CD4-positive, alpha-beta T cell treated with Interleukin-17A for 4 hours (primary cell): ENCODE results near the gene C1QTNF8.

Experiments
- DNase-seq: peaks from one replicate; pipeline ENCODE4 v3.0.0-alpha.2; 2020; ENCODE audit warnings: mixed read lengths

C1QTNF8 gene

DNA sequence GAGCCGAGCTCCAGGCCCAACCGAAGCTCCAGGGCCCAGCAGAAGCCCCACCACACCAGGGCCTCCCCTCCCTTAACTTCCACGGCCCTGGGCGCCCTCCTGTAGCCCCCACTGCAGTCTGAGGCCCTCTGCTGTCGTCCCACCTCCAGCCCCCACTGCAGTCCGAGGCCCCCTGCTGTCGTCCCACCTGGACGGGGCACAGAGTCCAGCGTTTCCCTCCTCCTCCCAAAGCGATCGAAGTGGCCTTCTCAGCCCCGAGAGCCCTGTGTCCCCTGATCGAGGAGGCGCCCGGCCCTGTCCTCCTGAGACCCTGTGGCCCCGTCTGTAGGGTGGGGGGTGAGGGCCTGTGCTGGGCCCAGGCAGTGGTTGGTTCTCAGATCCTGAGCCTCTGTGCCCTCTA, 31.1 kb upstream of the C1QTNF8 start:
- DNase-seq, result no peak

DNA sequence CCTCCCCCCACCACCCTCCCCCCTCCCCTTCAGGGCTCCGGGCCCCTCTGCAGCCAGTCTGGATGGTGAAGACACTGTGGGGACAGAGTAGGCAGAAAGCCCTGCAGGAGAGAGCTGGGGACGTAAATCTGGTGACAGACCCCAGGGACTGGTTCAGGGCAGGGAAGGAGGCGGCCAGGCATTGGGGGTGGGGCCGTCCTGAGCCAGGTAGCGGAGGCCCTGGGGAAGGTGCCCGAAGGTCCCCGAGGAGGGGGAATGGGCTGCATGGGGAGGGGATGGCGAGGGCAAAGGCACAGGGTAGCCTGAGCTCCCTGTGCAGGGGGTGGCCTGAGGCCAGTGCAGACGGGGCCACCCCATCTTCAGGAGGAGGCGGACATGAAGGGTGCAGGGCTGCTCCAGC, 30.5 kb upstream of the C1QTNF8 start:
- no peak for DNase-seq

DNA sequence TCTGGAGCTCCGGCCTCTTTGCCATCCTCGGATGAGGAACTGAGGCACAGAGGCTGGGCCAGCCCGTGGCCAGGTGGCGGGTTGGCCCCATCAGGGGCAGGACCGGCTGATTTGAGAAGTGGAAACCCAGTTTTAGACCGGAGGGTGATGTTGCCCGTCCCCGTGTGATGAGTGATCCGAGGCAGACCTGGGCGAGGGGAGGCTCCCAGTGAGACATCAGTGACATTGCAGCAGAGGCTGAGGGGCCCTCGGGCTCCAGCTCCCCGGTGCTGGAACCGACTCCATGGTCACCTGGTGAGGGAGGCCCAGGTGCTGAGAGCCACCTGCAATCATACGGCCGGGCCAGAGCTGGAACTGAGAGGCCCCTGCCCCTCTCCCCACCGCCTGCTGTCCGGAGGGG, 30.0 kb upstream of the C1QTNF8 start:
- DNase-seq, result no peak

DNA sequence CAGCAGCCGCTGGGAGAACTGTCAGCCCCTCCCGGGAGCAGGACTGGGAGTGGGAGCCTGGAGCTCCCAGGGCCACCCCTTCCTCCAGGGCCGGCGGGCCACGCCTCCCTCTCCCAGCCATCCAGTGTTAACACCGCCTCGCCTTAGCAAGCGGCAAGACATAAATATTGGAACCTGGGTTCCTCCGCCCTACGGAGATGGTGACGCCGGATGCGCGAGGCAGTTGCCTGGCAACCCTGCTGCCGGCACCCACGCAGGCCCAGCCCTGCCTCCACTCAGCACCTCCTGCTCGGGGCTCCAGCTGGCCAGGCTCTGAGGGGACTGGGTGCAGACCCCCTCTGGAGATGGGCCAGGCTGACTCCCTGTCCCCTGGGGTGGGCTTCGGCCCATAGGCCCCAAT, 29.4 kb upstream of the C1QTNF8 start:
- DNase-seq, result peak; percentile 17

- DNase-seq, result no peak
Measured at GRCh38 chr16:1124795-1125194, 28.8 kb upstream of the C1QTNF8 start.

DNA sequence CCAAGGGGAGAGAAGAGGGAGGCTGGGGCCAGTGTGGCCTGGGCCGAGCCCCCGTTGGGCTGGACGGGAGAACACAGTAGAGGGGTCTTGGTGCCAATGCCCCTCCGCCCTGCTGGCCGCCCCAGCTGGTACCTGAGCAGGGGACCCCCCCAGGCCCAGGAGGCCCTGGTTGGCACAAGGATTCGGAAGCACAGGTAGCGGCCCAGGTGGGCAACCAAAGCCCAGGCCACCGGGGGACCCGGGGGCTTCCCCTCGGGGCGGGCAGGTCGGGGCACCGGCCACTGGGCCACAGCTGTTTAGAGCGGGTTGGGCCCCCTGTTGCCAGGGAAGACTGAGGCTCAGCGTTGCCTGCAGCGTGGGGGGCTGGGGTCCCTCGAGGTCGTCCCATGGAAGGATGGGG, 28.2 kb upstream of the C1QTNF8 start:
- no peak for DNase-seq

DNA sequence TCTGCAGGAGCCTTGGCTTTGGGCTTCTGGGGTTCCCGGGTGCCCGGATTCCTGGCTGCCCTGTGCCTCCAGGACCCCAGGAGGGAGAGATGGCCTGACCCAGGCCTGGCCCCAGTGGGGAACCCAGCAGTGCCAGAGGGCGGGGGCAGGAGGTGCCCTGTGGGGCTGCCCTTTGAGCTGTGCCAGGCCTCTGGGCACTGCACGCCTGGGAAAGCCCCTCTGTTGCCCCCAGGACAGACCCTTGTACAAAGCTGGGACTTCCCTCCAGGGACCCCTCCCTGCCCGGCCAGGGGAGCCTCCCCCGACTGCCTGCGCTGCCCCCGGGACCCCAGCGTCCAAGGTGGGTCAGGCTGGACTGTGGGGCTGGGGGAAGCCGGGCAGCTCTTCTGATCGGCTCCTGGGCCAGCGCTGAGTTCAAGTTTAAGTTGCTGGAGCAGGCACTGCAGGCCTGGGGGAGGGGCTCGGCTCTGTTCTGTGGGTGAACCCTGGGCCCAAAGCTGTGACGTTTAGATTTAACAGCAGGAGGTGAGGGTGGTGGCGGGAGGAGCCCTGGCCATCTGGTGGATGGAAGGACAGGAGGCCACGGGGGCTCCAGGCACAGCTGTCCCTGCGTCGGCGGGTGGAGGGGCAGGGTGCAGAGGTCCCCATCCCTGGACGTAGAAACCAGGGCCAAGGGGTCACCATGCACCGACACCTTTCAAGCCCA, 27.6 kb upstream of the C1QTNF8 start:
- no peak for DNase-seq

DNA sequence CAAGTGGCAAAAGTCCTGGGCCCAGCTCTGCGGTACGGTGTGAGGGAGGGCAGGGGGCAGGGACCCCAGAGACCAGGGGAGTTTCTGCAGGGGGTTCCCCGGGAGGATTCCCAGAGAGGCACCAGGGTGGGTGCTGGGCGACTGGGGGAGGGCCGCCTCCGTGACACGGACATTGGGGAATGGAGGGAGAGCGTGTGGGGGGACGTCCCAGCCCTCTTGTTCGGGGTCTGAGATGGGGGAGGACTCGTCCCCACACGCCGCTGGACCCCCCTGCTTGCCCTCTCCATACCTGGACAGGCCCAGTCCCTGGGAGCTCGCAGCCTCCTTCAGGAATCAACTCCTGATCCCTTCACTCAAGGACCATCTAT, 26.3 kb upstream of the C1QTNF8 start:
- no peak for DNase-seq

DNA sequence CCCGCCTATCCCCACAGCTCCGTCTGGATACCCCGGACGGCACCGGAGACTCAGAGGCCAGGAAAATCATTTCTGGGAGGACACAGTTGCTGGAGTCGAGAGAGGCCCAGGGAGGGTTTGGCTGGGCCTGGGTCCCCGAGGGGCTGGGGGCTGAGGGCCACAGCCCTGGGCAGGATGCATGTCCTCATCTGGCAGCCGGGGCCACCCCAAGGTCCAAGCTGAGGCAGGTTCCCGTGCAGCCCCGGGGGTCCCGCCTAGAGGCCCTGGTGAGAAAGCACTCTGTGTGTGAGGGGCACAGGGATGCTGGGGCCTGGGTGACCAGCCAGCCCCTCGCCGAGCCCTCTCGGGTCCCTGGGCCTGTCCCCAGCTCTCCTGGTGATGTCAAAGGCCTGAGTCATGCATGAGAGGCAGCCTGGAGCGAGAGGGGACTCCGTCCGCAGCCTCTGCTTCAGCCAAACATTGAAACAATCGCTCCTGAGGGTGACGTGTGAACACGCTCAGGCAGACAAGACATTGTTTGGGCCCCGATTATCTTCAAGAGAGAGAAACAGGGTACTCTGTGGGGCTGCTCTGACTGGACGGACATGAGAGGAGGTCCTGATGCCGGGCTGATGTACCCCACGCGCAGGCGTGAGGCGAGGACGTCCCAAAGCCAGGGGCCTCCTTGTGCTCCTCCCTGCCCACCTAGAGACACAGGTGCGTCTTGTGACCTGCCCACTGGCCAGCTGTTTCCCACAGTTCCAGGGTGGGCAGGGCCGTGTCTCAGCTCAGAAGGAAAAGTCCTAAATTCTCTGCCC, 25.8 kb upstream of the C1QTNF8 start:
- no peak for DNase-seq

DNA sequence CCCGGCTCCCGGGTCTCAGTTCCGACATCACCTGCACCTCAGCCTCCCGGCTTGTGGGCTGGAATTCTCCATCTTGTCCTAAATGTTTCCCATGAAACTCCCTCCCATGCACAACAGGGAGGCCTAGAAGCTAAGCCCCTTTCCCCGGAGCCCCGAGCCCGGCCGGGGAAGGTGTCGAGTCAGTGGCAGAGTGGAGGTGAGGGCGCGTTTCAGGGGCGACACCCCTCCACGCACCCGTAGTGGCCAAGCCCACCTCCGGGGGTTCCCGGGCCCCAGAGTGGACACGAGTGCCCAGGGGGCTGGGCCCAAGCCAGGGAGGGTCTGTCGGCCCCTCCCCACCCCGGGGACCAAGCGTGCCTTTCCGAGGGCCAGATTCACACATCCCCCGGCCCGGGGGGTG, 25.0 kb upstream of the C1QTNF8 start:
- no peak for DNase-seq

DNA sequence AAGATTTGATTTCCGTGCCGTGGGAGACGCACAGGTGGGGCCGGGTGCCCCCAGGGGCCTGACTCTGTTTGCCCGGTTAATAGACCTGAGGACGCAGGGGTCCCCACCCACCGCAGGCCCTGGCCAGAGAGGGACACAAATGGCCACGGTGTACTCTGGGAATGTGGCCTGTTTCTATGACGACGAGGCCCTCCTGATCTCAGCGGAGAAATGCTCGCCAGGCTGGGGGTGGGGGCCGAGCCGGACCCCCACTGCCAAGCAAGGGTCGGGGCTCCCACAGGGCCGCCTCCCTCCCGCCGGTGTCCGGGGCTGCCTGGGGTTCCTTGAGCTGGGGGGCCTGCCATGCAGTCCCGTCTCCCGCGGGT, 24.5 kb upstream of the C1QTNF8 start:
- no peak for DNase-seq

GRCh38 chr16:1119766-1120576, 23.9 kb upstream of the C1QTNF8 start:
- DNase-seq, result no peak

GRCh38 chr16:1119129-1119528, 23.1 kb upstream of the C1QTNF8 start:
- no peak for DNase-seq

- no peak for DNase-seq
Measured at GRCh38 chr16:1117926-1118325, 21.9 kb upstream of the C1QTNF8 start.

GRCh38 chr16:1117176-1117900, 21.3 kb upstream of the C1QTNF8 start:
- no peak for DNase-seq

DNA sequence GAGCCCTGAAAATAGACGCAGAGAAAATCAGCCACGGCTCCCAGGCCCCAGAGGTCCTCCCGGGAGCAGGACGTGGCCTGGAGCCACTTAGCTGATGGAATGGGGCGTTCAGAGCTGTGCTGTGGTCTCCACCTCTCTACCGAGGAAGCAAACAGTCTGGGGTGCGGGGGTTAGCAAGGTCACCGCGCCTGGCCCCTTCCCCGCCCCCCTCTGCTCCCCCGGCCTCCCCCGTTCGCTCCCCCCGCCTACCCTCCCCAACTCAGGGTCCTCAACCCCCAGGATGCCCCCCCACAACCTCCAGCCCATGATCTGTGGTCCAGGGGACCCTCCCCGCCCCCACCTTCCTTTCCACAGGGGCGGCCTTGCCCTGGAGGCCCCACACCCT, 20.6 kb upstream of the C1QTNF8 start:
- DNase-seq, result no peak

- no peak for DNase-seq
Measured at GRCh38 chr16:1113889-1114526, 18.0 kb upstream of the C1QTNF8 start.

- no peak for DNase-seq
Measured at GRCh38 chr16:1113489-1113888, 17.4 kb upstream of the C1QTNF8 start.

DNA sequence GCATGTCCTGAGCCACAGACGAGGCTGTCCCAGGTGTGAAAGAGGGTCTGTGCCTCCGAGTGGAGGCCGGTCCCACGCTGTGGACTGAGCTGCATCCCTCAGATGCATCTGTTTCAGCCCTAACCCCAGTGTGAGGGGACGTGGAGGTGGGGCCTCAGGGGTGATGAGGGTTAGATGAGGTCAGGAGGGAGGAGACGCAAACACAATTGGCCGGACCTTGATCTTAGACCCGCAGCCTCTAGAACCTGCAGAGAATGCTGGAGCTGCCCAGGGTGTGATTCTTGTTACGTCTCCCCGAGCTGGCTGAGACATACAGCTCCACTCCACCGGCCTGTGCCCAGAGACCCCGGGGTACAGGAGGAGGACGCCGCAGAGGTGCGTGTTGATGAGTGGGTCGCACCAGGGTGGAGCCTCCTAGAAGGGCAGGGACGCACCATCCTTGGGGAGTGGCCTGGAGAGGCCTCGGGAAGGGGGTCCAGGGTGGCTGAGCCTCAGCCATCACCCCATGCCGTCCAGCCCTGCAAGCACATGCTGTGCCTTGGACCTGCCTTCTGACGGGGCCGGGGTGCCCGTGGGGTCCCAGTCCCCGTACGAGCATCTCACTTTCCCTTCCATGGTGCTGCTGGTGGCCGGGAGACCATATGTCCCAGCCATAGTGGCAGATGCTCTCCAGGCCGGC, 16.6 kb upstream of the C1QTNF8 start:
- DNase-seq, result no peak

- DNase-seq, result no peak
Measured at GRCh38 chr16:1109648-1110047, 13.6 kb upstream of the C1QTNF8 start.

GRCh38 chr16:1108299-1109252, 12.5 kb upstream of the C1QTNF8 start:
- DNase-seq, result no peak
